Muscle layer of colon (tissue), 2 donors: Measurements from ENCODE around the gene EFNA2.

Source experiments
- H3K27ac ChIP-seq: one replicate; pipeline ENCODE4 v1.7.0; 2013; ENCODE audit warnings: low read depth, mild to moderate bottlenecking, low read length, moderate library complexity
- H3K27me3 ChIP-seq, 2 donors: one replicate each; pipeline ENCODE4 v1.7.0; 2013; ENCODE audit warnings: low read length in 2 of 2, mild to moderate bottlenecking in 2 of 2; ENCODE audit not compliant: insufficient read depth in 2 of 2, control insufficient read depth in 1 of 2
- H3K36me3 ChIP-seq: one replicate; pipeline ENCODE4 v1.7.0; 2013; ENCODE audit warnings: mild to moderate bottlenecking, low read length; ENCODE audit not compliant: insufficient read depth
- H3K4me1 ChIP-seq: one replicate; pipeline ENCODE4 v1.7.0; 2013; ENCODE audit warnings: mild to moderate bottlenecking, low read length; ENCODE audit not compliant: insufficient read depth
- H3K4me3 ChIP-seq, 2 donors: one replicate each; pipeline ENCODE4 v1.7.0; 2013; ENCODE audit warnings: low read length in 2 of 2, low read depth in 1 of 2, mild to moderate bottlenecking in 1 of 2, moderate library complexity in 1 of 2
- H3K9ac ChIP-seq: one replicate; pipeline ENCODE4 v1.7.0; 2013; ENCODE audit warnings: low read length
- H3K9me3 ChIP-seq: one replicate; pipeline ENCODE4 v1.7.0; 2013; ENCODE audit warnings: mild to moderate bottlenecking, low read length
- donor health status: abdominal sarcoma.
- donor health status: Adenocarcinoma of cecum.

Gene EFNA2

DNA sequence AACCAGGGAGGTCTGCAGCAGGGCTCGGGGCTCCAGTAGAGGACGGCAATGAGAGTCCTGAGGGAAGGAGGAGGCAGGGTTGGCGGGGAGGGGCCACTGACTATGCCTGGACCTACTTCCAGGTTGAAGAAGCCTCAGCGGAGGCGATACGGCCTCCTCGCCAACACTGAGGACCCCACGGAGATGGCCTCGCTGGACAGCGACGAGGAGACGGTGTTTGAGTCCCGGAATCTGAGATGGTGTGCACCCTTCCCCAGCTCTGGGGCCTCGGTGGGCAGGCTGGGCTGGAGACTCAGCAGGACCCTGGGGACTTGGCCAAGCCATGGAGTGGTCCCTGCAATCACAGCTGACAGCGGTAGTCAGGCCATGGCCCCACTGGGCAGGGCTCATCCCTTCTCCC lies 8.6 kb upstream of the EFNA2 start:
- H3K9me3 ChIP-seq: no peaks in the 10 kb centered on the region
- H3K27me3 ChIP-seq: no peaks in the 10 kb centered on the region
- peaks cover 39% of the 10 kb centered on the region for H3K36me3 ChIP-seq
- H3K9ac ChIP-seq: no peak overlapping the region
- H3K27ac ChIP-seq: no peak overlapping the region
- peaks cover 37% of the 10 kb centered on the region for H3K4me1 ChIP-seq
- no peak overlapping the region for H3K4me3 ChIP-seq

DNA sequence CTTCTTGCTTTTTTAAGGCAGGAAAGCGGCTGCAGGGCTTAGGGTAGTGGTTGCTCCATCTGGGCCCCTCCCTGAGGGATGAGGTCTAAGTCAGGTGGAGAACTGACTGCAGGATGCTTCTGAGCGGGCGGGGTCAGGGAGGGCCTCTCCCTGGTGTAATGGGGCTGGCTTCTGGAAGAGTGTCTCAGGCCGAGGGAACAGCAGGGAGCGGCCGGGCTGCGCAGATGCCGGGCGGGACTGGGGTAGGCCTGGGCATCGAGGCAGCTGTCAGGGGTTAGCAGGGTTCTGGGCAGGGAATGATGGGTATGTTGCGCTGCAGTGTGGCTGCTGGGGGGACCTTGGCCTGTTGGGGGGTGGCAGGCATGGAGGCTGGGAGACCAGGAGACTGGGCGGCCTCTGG lies 7.6 kb upstream of the EFNA2 start:
- peaks cover 28% of the 10 kb centered on the region for H3K36me3 ChIP-seq
- peaks cover 27% of the 10 kb centered on the region for H3K4me1 ChIP-seq
- no peak overlapping the region for H3K9ac ChIP-seq

DNA sequence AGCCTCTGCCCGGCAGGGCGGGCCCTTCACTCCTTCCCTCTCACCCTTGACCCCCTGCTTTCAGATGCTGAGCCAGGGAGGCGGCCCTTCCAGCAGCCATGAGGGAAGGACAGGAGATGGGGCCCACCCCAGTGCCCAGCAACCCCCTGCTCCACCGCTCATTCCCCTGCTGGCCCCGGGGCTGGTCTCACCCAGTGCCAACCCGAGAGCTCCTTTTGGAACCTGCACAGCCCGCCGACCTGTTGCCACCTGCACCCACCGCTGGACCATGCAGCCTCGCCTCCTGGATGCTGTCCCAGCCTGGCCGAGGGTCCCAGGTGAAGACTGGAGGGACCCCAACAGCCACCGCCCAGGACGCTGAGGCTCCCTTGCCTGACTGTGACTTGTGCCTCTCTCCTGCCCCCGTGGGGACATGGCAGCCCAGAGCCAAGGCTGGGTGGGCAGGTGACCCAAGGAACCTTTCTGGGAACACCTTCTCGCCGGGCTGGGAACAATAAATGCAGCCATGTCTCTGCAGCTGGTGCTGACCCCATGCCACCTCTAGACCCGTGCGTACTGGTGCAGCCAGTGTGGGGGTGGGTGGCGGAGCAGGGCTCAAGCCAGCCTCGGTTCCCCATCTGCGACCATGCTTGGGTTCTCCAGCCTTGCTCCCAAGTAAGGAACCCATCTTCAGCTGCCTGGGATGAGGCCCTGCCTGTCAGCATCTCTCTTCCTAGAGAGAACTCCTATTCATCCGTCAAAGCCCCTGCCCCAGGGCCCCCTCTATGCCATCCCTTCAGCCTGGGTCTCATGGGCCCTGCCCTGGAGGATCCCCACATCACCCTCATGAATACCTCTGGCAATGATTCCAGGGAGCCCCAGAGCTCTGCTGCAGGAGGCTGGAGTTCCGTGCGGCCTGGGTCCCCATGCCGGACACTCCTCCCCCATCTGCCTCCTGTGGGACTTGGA lies 6.7 kb upstream of the EFNA2 start:
- Histone ChIP-seq H3K27me3 (peaks cover 0 to 13% of the 10 kb centered on the region in 2 donors), H3K4me1 (peaks cover 18% of the 10 kb centered on the region), H3K27ac (no peak overlapping the region), H3K36me3 (peaks cover 19% of the 10 kb centered on the region), H3K4me3 (no peak overlapping the region), H3K9me3 (no peaks in the 10 kb centered on the region), H3K9ac (no peak overlapping the region)

More for the DNA sequence above, 7.6 kb upstream of the EFNA2 start:
- Histone ChIP-seq H3K27ac (no peak overlapping the region), H3K4me3 (no peak overlapping the region), H3K9me3 (no peaks in the 10 kb centered on the region), H3K27me3 (peaks cover 0 to 4% of the 10 kb centered on the region in 2 donors)

DNA sequence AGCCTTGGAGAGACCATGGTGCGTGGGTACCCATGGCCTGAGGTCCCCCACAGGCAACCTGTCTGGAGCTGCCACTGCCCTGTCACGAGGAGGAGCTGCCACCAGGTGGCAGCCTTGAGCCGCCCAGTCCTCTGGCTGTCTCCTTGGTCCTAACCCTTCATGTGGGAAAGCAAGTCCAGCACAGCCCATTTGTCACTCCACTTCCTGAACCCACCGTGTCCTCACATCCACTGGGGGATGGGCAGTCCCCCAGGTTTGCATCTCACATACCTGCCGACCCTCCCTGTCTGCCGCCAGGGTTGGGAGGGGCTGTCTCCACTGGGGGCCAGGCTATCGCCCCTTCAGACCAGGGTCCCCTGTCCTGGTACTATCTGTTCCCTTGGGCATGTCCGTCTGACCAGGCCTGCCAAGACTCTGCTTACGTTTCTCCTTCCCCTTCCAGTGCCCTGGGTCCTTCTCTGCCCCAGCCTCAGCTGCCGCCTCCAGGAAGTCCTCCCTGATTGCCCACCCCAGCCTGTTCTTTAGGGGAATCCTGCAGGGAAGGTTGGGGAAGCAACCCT lies 5.8 kb upstream of the EFNA2 start:
- H3K4me3 ChIP-seq: no peak overlapping the region
- H3K36me3 ChIP-seq: peaks cover 11% of the 10 kb centered on the region
- no peak overlapping the region for H3K9ac ChIP-seq
- peaks cover 3 to 22% of the 10 kb centered on the region in 2 donors for H3K27me3 ChIP-seq
- no peak overlapping the region for H3K27ac ChIP-seq
- H3K9me3 ChIP-seq: no peaks in the 10 kb centered on the region
- peaks cover 9% of the 10 kb centered on the region for H3K4me1 ChIP-seq

DNA sequence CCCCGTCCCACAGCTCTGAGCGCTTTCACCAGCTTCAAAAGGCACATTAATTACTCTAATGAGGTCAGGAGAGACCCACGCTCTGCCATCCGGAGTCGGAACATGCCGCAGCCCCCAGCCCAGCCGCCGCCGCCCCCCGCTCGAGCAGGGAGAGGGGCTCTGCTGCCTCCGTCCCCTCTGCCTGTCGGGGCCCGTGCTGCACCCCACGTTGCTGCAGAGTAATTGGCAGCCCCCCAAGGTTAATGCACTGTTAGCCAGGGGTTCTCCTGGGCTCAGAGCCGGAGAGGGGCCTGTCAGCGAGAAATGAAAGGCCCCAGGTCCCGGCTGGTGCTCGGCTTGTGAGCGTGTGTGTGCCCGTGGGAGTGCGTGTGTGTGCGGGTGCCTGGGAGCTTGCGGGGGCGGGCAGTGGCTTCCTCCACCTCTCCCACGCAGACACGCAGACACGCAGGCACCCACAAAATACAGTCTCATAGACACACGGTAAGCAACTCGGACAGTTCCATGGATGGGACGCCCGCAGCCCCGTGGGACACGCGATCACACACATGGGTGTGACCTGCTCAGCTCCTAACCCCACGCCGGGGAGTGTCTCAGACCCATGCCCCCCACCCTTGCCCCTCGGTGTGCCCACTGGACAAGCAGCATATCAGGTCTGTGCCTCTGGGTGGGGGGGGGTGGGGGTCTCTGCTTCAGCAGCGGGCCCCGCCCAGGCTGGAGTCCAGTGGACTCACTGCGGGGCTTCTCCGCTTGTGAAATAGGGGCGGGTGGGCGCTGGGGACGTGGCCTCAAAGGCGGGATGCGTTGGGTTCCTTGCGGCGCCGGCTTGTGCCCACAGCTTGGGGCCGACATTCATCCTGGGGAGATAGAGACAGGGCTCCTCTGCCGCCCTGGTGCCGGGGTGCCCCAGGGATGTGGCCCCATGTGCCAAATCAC lies 4.8 kb upstream of the EFNA2 start:
- Histone ChIP-seq H3K4me1 (peaks cover 8% of the 10 kb centered on the region), H3K27me3 (peaks cover 9 to 29% of the 10 kb centered on the region in 2 donors), H3K9ac (no peak overlapping the region), H3K4me3 (no peak overlapping the region), H3K27ac (no peak overlapping the region), H3K9me3 (no peaks in the 10 kb centered on the region), H3K36me3 (peaks cover 10% of the 10 kb centered on the region)

DNA sequence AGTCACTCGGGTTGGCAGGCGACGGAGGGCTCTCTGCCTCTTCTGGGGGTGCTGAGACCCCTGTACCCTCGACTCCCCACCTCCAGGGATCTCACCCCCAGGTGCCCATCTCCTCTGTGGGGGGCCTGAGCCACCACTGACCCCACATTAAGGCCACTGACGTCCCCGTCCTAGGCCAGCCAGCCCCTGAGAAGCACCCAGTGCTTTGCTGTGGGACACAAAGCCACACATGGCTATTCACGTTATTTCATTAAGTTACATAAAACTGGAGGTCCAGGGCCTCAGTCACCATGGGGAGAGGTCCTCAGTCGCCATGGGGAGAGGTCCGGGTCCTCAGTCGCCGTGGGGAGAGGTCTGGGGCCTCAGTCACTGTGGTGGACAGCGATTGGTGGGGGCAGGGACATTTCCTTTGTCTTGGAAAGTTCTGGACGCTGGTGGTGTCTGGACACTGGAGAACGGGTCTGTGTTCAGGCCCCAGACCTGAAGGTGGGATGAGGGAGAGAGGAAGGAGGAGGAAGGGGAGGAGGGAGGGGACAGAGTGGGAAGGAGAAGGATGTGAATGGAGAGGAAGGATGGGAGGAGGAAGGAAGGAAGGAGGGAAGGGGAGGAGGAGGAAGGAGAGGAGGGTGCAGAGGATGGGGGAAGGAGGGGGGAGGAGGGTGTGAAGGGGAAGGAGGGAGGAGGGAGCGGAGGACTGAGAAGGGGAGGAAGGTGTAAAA lies 3.9 kb upstream of the EFNA2 start:
- Histone ChIP-seq H3K4me1 (peaks cover 1% of the 10 kb centered on the region), H3K9me3 (no peaks in the 10 kb centered on the region), H3K4me3 (no peak overlapping the region), H3K27ac (no peak overlapping the region), H3K36me3 (peaks cover 10% of the 10 kb centered on the region), H3K9ac (no peak overlapping the region), H3K27me3 (peaks cover 9 to 34% of the 10 kb centered on the region in 2 donors)

DNA sequence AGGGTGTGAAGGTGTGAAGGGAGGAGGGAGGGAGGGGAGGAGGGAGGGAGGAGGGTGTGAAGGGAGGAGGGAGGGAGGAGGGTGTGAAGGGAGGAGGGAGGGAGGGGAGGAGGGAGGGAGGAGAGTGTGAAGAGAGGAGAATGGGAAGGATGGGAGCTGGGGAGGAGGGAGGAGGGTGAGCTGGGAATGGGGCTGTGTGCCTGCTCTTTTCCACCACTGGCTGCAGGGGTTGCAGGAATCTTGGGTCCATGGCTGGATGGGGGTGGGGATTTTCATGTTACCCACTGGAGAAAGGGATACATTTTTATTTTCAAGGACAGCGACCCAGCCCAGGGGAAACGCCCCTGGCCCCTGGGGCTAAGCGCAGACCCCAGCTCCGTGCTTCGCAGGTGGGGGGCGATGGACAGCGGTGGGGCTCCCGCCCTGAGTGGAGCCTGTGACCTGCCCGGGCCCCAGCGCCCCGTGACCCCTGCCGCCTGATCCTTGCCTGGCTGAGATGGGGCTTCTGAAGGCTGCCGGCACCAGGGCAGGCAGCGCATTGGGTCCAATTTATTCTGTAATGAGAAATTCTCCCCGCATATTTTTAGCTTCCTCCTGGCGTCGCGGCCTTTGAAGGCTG lies 3.0 kb upstream of the EFNA2 start:
- Histone ChIP-seq H3K4me3 (no peak overlapping the region), H3K27me3 (peaks cover 9 to 43% of the 10 kb centered on the region in 2 donors), H3K4me1 (no peaks in the 10 kb centered on the region), H3K27ac (no peak overlapping the region), H3K36me3 (peaks cover 10% of the 10 kb centered on the region), H3K9me3 (no peaks in the 10 kb centered on the region), H3K9ac (no peak overlapping the region)

DNA sequence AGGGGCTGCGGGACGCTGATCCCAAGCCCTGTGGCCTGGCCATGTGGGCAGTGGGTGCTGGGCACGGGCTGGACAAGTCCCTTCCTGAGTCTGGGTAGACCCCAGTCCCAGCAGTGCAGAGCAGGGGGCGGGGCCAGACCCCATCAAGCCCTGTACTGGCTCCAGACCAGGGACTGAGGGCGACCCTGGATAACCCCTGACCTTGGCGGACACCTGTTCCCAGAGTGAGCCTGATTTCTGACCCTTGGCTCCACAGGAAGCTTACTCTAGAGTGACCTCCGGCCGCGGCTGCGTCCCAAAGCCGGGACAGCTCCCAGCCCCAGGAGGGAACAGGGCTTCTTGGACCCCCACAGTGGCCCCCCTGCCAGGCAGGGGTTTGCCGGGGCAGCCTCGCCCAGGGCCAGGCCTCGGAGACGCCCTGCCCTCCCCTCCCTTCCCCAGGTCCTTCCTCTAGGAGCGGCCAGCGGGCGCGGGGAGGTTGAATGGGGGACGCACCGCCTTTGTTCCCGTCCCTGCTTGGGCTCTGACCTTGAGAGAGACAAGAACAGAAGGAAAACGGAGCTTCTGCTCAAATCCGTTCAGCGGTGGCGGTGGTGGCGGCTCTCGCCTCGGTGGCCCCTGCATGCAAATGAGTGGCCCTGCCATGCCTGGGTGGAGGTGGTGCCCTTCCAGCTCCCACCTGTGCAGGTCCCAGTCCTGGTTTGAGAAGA lies 2.3 kb upstream of the EFNA2 start:
- no peak overlapping the region for H3K27ac ChIP-seq

DNA sequence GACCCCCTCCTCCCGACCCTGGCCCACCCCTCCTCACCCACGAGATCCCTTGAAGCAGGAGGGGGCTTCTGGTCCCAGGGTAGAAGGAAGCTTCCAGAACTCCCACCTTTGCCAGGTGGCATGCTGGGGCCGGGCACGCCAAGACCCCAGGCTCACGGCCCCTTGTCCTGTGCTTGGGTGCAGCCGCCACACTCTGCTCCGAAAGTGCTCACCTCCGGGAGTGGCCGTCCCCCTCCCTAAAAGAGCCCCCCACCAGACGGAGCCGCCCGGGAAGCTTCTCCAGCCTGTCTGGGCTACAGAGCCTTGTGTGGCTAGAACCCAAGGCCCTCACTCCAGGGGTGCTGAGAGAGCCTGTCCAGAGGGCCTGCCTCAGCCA lies 1.8 kb upstream of the EFNA2 start:
- H3K4me1 ChIP-seq: no peaks in the 10 kb centered on the region
- H3K4me3 ChIP-seq: no peak overlapping the region
- no peak overlapping the region for H3K9ac ChIP-seq
- H3K9me3 ChIP-seq: no peaks in the 10 kb centered on the region
- no peak overlapping the region for H3K27ac ChIP-seq
- peaks cover 9 to 55% of the 10 kb centered on the region in 2 donors for H3K27me3 ChIP-seq
- peaks cover 7% of the 10 kb centered on the region for H3K36me3 ChIP-seq

More for the DNA sequence above, 2.3 kb upstream of the EFNA2 start:
- Histone ChIP-seq H3K9ac (no peak overlapping the region), H3K36me3 (peaks cover 10% of the 10 kb centered on the region), H3K27me3 (peaks cover 9 to 50% of the 10 kb centered on the region in 2 donors), H3K9me3 (no peaks in the 10 kb centered on the region), H3K4me1 (no peaks in the 10 kb centered on the region), H3K4me3 (no peak overlapping the region)
